ENCODE data around the gene DNAAF2. TPM values are rescaled to one million over a fixed set of nuclear protein-coding genes. Genes with fewer than 3 reads are reported as not detected.

The DNAAF2 gene
- total and polyA plus RNA-seq, 2 of the 13 experiments (the other 11 are each of a cell fraction or from before 2014, with no cell fraction given) = 6.1 to 13.6 TPM

DNA sequence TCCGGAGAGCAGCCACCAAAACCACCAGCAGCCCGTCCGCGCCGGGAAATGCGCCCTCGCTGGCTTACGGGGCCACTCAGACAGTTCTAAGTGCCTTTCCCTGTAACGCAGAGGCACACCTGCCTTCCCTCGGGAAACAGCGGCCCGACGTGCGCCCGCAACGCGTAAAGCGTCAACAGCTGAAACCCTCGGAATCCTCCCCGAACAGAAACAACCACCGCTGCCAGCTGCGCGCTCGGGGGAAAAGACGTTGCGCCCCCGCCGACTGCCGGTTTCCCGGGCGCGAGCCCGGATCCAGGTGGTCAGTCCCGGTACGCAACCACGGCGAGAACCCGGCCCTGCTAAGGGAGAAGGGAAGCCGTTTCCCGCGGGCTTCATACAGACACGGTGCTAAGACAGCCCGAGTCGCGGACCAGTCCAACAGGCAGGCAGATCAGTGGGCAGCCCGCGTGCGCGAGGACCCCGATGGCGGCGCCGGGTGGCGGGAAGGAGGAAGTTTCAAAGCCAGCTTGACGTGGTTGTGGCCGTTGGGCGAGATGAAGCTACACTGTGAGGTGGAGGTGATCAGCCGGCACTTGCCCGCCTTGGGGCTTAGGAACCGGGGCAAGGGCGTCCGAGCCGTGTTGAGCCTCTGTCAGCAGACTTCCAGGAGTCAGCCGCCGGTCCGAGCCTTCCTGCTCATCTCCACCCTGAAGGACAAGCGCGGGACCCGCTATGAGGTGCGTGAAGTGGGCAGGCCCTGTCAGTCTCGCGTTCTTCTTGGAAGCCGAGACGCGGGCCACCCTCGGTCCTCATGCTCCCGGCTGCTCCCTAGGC lies 36.4 kb downstream of the DNAAF2 start, which contains the start of gene LRR1 (continued):
- TF ChIP-seq ZNF503 (CRISPR knock-in tag; IDR thresholded peaks at IDR 0.05) (0 out of 2 replicates have a peak, but pooled peaks have one; percentile 29), ZSCAN21 (CRISPR knock-in tag; IDR thresholded peaks at IDR 0.05; ENCODE audit: borderline replicate concordance) (peak; percentile 90), ZNF710 (CRISPR knock-in tag; IDR thresholded peaks at IDR 0.05; ENCODE audit: borderline replicate concordance) (peak; percentile 47; the same call in 1 of the 2 replicates), REXO4 (CRISPR knock-in tag; IDR thresholded peaks at IDR 0.05; ENCODE audit: borderline replicate concordance) (no peak), POLR2G (IDR thresholded peaks at IDR 0.05; ENCODE audit: low read depth, low read length) (peak; percentile 83), GFI1 (CRISPR knock-in tag; IDR thresholded peaks at IDR 0.05; ENCODE audit: borderline replicate concordance) (peak; percentile 79), ZBTB3 (CRISPR knock-in tag; IDR thresholded peaks at IDR 0.05; ENCODE audit: borderline replicate concordance, low read depth) (no peak), SATB2 (CRISPR knock-in tag; IDR thresholded peaks at IDR 0.05) (peak; percentile 53; the same call in 1 of the 2 replicates), PHF20 (CRISPR knock-in tag; IDR thresholded peaks at IDR 0.05) (peak; percentile 76; the same call in 1 of the 2 replicates), KDM5A (IDR thresholded peaks at IDR 0.05; ENCODE audit: borderline replicate concordance, low read length) (peak; percentile 77; the same call in 1 of the 2 replicates), ZNF280B (CRISPR knock-in tag; IDR thresholded peaks at IDR 0.05; ENCODE audit: borderline replicate concordance) (no peak; the same call in none of the 2 replicates), ZNF121 (CRISPR knock-in tag; IDR thresholded peaks at IDR 0.05) (peak; percentile 58), SKIL (CRISPR knock-in tag; IDR thresholded peaks at IDR 0.05; ENCODE audit: borderline replicate concordance) (peak; percentile 26; the same call in 1 of the 2 replicates), ZSCAN22 (CRISPR knock-in tag; IDR thresholded peaks at IDR 0.05) (no peak)
- TF ChIP-seq, protein P1, sequence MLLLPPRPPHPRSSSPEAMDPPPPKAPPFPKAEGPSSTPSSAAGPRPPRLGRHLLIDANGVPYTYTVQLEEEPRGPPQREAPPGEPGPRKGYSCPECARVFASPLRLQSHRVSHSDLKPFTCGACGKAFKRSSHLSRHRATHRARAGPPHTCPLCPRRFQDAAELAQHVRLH (CRISPR knock-in tag; IDR thresholded peaks at IDR 0.05; ENCODE audit: borderline replicate concordance, low read depth) = peak; percentile 72; the same call in 1 of the 2 replicates
- TF ChIP-seq, protein P2, sequence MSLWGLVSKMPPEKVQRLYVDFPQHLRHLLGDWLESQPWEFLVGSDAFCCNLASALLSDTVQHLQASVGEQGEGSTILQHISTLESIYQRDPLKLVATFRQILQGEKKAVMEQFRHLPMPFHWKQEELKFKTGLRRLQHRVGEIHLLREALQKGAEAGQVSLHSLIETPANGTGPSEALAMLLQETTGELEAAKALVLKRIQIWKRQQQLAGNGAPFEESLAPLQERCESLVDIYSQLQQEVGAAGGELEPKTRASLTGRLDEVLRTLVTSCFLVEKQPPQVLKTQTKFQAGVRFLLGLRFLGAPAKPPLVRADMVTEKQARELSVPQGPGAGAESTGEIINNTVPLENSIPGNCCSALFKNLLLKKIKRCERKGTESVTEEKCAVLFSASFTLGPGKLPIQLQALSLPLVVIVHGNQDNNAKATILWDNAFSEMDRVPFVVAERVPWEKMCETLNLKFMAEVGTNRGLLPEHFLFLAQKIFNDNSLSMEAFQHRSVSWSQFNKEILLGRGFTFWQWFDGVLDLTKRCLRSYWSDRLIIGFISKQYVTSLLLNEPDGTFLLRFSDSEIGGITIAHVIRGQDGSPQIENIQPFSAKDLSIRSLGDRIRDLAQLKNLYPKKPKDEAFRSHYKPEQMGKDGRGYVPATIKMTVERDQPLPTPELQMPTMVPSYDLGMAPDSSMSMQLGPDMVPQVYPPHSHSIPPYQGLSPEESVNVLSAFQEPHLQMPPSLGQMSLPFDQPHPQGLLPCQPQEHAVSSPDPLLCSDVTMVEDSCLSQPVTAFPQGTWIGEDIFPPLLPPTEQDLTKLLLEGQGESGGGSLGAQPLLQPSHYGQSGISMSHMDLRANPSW (CRISPR knock-in tag; IDR thresholded peaks at IDR 0.05; ENCODE audit: borderline replicate concordance) = no peak
